Lung microvascular endothelial cell (primary cell): Measurements from ENCODE around the gene PDE8B. TPM values are rescaled to one million over a fixed set of nuclear protein-coding genes. Genes with fewer than 3 reads are reported as not detected.

Source experiments
- DNase-seq, 2 donors: peaks; one replicate each; pipeline versions ENCODE4 v3.0.0 to v3.0.0-alpha.2; 2010; ENCODE audit warnings: low read depth in 2 of 2
- total RNA-seq: library from RNA; depleted of rRNA; stranded (reverse); fragments of >200 nt; gene quantifications from 2 replicates; pipeline ENCODE4 v1.2.1, GENCODE V29; 2014

PDE8B gene
- total RNA-seq, 1 donor from 2014 or later = under 0.01 TPM

- DNase-seq = no peak
Observed at GRCh38 chr5:77189421-77189820, 21.1 kb upstream of the PDE8B start.

- DNase-seq = peak in 1 of 2 donors; percentile 56
Observed at GRCh38 chr5:77192441-77193050, 17.9 kb upstream of the PDE8B start.

GRCh38 chr5:77194762-77195161 is 15.7 kb upstream of the PDE8B start:
- no peak for DNase-seq

GRCh38 chr5:77197840-77198554 is 12.5 kb upstream of the PDE8B start:
- no peak for DNase-seq

DNA sequence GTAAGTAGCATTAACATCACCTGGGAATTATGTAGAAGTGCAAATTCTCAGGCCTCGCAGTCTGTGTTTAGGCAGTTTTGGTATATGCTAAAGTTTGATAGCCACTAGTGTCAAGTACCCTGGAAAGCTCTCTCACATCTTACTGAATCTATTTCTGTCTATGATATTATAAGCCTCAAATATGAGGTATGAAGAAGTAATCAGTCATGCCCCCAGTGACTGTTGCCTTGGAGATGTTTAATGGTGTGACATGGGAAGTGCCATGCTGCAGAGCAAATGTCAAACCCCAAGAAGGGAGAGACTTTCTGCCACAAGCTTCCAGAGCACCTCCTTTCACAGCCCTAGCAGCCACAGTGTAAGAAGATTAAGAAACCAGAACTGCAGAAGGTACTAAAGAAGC is 9.8 kb upstream of the PDE8B start:
- no peak for DNase-seq

DNA sequence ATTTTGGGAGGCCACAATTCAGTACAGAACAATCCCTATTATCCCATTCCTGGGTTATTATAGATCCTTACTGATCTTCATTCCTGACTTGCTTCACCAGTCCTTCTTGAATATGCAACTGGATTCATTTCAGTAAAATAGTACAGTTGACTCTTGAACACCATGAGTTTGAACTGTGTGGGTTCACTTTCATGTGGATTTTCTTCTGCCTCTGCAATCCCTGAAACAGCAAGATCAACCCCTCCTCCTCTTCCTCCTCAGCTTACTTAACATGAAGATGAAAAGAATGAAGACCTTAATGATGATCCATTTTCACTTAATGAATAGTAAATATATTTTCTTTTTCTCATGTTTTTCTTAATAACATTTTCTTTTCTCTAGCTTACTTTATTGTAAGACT is 8.3 kb upstream of the PDE8B start:
- DNase-seq = no peak

GRCh38 chr5:77204967-77205366 is 5.5 kb upstream of the PDE8B start:
- DNase-seq = no peak

DNA sequence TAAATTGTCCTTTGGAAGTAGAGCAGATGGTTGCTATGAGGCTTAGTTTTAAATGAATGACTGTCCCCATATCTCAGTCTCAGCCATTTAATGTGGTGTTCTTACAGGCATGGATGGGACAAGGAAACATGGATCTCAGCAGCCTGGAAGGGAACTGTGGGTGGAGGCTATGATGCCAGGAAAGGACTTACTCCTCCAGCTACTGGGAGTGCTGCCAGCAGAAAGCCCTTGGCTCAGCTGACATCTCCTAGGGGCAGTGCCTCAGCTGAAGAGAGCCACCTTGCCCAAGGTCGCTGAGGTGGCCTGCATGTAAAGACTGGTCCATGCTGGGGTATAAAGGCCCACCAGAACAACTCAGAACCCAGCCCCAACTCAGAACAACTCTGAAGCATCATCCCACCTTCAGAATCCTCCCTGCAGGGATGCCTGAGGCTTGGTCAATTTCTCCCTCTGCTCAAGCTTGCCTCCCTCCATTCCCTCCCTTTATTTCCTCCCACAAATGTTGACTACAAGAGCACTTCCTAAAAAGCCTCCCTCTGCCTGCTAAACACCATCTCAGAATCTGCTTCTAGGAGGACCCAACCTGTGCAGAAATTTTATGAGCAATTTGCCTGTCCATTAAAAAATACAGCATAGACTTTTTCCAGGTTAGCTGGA is 1.8 kb upstream of the PDE8B start:
- no peak for DNase-seq

DNA sequence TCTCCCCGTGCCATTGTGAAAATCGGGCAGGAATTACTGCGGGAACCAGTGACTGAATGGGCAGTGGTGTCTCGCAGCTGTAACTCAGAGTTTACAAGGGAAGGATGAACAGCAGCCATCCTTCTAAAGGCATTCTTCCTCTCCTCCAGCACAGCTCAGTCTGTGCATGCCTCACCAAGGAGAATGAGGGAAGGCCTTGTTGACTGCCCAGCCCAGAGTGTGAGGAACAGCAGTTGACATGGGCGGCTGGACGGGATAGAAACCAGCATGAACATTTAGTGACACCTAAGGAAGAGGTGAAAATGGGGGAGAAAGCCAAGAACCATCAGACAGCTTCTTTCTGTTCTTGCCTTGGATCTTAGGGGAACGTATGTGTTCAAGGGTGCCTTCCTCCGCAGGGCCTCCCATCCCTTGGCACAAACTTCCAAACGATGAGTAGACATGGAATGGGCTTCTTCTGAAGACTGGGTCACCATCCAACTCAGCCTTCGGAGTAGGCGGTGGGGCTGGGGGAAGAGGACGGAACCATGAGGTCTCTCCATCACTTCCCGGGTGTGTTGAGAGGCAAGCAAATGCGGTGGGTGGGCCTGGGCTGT is 887 bp upstream of the PDE8B start:
- DNase-seq = no peak

GRCh38 chr5:77210964-77211690 is 647 bp downstream of the PDE8B start:
- no peak for DNase-seq

- DNase-seq = no peak
Observed at GRCh38 chr5:77211691-77212047, 1.2 kb downstream of the PDE8B start.

DNA sequence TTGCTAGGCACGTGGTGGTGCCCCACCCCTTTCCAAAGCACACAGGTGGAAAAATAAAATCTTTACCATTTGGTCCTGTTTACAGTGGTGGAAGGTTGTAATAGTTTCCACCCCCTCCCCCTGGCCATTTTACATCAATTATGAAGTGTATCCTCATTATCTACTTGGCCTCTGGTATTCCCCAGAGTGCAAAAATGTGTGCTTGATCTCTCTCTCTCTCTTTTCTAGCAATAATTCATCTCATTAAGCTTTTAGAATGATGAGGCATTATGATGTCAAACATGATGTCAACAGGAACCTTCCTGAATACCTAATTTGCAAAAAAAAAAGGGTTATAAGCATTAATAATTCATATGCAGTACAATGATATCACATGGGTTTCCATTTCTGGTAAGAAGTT is 3.1 kb downstream of the PDE8B start:
- DNase-seq = no peak

DNA sequence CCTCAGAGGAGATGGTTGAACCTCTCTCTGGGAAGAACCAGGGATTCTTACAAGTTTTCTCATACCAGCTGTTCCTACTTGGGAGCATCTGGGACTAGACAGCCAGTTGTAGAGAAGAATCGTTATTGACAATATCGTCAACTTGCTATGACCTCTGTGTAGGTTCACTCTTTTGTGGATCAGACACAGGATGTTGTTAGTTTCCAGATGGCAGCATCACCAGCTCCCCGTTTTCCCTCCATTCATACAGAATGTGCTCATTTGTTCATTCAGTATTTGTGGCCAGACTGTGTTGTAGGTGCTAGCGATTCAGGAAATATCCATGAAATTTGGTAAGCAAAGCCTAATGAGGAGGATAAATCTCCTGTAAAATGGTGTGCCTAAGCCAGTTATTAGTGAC is 3.7 kb downstream of the PDE8B start:
- DNase-seq = no peak

GRCh38 chr5:77218263-77218662 is 7.8 kb downstream of the PDE8B start:
- peak in 1 of 2 donors; percentile 10 for DNase-seq

DNA sequence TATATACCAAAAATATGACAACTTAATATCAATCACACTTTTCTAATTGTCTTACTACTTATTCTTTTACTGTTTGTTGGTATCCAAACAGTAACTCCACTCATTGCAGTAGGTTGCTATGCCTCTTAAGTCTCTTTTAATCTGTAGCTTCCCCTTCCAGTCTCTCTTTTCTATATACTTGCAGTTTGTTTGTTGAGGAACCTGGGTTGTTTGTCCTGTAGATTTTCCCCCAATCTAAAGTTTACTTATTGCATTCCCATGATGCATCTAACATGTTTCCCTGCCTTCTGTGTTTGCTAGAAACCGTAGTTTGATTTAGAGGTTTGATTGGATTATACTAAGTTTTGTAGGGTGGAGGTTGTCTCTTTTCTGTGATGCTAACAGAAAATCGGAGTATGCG is 10.6 kb downstream of the PDE8B start:
- no peak for DNase-seq

- DNase-seq = no peak
Observed at GRCh38 chr5:77222722-77223121, 12.2 kb downstream of the PDE8B start.

DNA sequence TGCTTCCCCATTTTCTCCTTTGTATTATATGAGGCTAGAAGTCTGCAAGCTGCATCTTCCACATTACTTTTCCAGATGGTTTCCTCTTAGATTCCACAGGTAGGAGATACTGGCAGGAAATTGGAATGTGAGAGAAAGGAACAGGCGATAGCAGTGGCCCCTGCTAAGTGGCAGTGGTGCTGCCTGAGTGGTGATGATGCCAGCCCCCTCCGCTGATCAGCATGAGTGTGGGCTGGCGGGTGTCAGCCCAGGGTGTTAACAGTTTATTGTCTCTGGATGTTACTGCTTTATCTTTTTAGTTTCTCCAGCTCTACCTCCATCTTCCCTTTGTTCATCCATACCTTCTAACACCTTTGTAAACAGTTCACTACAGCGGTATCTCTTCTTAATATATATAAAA is 13.2 kb downstream of the PDE8B start:
- no peak for DNase-seq

GRCh38 chr5:77224672-77225355 is 14.3 kb downstream of the PDE8B start:
- no peak for DNase-seq

- no peak for DNase-seq
Observed at GRCh38 chr5:77225531-77225930, 15.1 kb downstream of the PDE8B start.

DNA sequence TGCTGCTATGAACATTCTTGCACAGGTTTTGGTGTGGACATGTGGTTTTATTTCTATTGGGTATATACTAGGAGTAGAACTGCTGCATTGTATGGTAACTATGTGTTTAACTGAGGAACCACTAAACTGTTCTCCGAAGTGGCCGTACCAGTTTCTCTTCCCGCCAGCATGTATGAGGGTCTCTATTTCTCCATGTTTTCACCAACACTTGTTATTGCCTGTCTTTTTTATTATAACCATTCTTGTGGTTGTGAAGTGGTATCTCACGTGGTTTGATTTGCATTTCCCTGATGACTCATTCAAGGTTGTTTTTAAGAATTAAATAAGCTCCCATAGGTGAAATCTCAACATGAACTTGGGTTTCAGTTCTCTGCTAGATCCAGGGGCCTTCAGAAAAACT is 19.4 kb downstream of the PDE8B start:
- no peak for DNase-seq

GRCh38 chr5:77230727-77231470 is 20.4 kb downstream of the PDE8B start:
- DNase-seq = no peak
